Heart right ventricle (tissue), 16 donors: ENCODE results near the gene ACTL6B. TPM values are rescaled to one million over a fixed set of nuclear protein-coding genes. Genes with fewer than 3 reads are reported as not detected.
A peak's percentile ranks its signal among the peaks of the same experiment; 100 is the strongest.

Source experiments
- ATAC-seq, 8 donors: fragments of 200-7000 bp; cut with Tn5 transposase; one replicate each; pipeline ENCODE4 v1.9.1; 2020; ENCODE audit warnings: mild to moderate bottlenecking in 8 of 8, moderate library complexity in 8 of 8, moderate number of reproducible peaks in 1 of 8
- DNase-seq, 2 donors: peaks; one replicate each; pipeline ENCODE4 v3.0.0-alpha.2; 2020
- H3K27ac ChIP-seq, 10 donors: fragments of 200-600 bp; sonication (generic) in 2 of 10; one replicate each; pipeline versions ENCODE4 v1.5.0 to v1.8.0; 2020 to 2022; ENCODE audit warnings: mild to moderate bottlenecking in 3 of 10
- H3K27me3 ChIP-seq, 7 donors: fragments of 200-600 bp; one replicate each; pipeline ENCODE4 v1.8.0; 2021 to 2022; ENCODE audit warnings: mild to moderate bottlenecking in 2 of 7
- H3K36me3 ChIP-seq, 9 donors: fragments of 200-600 bp; sonication (generic) in 1 of 9; one replicate each; pipeline versions ENCODE4 v1.5.0 to v1.8.0; 2020 to 2022; ENCODE audit warnings: mild to moderate bottlenecking in 2 of 9
- H3K4me1 ChIP-seq, 9 donors: fragments of 200-600 bp; sonication (generic) in 1 of 9; one replicate each; pipeline versions ENCODE4 v1.5.0 to v1.8.0; 2020 to 2022; ENCODE audit warnings: mild to moderate bottlenecking in 4 of 9
- H3K4me3 ChIP-seq, 10 donors: fragments of 200-600 bp; sonication (generic) in 2 of 10; one replicate each; pipeline versions ENCODE4 v1.5.0 to v1.8.0; 2020 to 2022; ENCODE audit warnings: mild to moderate bottlenecking in 7 of 10, moderate library complexity in 2 of 10
- H3K9me3 ChIP-seq, 11 donors: fragments of 200-600 bp in 10 of 11; sonication (generic) in 2 of 11; one replicate each; pipeline versions ENCODE4 v1.5.0 to v1.8.0; 2013 to 2022; ENCODE audit warnings: mild to moderate bottlenecking in 2 of 11, control low read depth in 1 of 11, moderate library complexity in 1 of 11
- CTCF ChIP-seq, 9 donors: fragments of 200-600 bp; sonication (generic) in 2 of 9; IDR thresholded peaks; one replicate each; pipeline versions ENCODE4 v1.5.0 to v1.8.0; 2021 to 2022; ENCODE audit warnings: antibody characterized with exemption in 9 of 9, mild to moderate bottlenecking in 5 of 9, moderate library complexity in 1 of 9
- WGBS, 2 donors: extraction: QIAGEN DNeasy Blood & Tissue Kit; methylation state at CpG; one replicate each; pipeline ENCODE4 v1.1.7; 2013; ENCODE audit warnings: inconsistent platforms in 1 of 2; 5-methylcytosine and 5-hydroxymethylcytosine counted together
- intact Hi-C, 10 donors: fragments of 100-400 bp; cut with DNase I; formaldehyde crosslinking; loops; one replicate each; pipeline versions ENCODE4 v1.11.1 to v1.14.2; 2022
- polyA plus RNA-seq, 2 donors: library from polyadenylated mRNA; stranded (reverse); fragments of 200-250 nt; gene quantifications; one replicate each; pipeline ENCODE4 v1.2.3, GENCODE V29; 2013
- total RNA-seq, 10 donors: library from RNA; stranded (reverse); fragmentation: NEBNext Ultra II Directional in 3 of 10; extraction: Animal tissue kit (Norgen Biotek cat#: 25700) in 3 of 10; gene quantifications; one replicate each; pipeline versions ENCODE4 v1.2.1 to v1.2.4, GENCODE V29; 2021 to 2023
- donor health status: Arrhythmogenic right ventricular cardiomyopathy.
- donor health status: ischemic (EF 13 %, LVEDD 7.1; RV severe dilation, severe dysfunction).
- donor health status: healthy with polysubstance abuse.
- donor health status: DM: no; HTN: yes; CAD: no.
- donor health status: DM: no; HTN: no; CAD: no.
- donor health status: ischemic (EF 25% LVEDD 6.9; RV normal size, moderate dysfunction).
- donor health status: ischemic (EF 25% LVEDD 5.7; RV mildly dilated, moderate dysfunction).
- donor health status: healthy.
- donor health status: DM: yes; HTN: yes; CAD: no.
- donor health status: Ischemic cardiomyopathy.
- donor health status: ischemic (EF 35%, LVEDD 5.7; RV mildly dilated, moderate dysfunction).
- donor health status: nonischemic (EF 11% LVEDD 7.7; RV severe dilation, severe dysfunction).
- donor health status: DM: yes; HTN: yes; CAD: no.
- donor health status: PGD.
- donor health status: ischemic (EF 29% LVEDD 5.4; RV normal size, mild dysfunction).
- donor health status: nonischemic (EF 23%, LVEDD 6.1; RV moderate dilation, normal function).

ACTL6B gene
- total and polyA plus RNA-seq, 12 donors, result not detected

DNA sequence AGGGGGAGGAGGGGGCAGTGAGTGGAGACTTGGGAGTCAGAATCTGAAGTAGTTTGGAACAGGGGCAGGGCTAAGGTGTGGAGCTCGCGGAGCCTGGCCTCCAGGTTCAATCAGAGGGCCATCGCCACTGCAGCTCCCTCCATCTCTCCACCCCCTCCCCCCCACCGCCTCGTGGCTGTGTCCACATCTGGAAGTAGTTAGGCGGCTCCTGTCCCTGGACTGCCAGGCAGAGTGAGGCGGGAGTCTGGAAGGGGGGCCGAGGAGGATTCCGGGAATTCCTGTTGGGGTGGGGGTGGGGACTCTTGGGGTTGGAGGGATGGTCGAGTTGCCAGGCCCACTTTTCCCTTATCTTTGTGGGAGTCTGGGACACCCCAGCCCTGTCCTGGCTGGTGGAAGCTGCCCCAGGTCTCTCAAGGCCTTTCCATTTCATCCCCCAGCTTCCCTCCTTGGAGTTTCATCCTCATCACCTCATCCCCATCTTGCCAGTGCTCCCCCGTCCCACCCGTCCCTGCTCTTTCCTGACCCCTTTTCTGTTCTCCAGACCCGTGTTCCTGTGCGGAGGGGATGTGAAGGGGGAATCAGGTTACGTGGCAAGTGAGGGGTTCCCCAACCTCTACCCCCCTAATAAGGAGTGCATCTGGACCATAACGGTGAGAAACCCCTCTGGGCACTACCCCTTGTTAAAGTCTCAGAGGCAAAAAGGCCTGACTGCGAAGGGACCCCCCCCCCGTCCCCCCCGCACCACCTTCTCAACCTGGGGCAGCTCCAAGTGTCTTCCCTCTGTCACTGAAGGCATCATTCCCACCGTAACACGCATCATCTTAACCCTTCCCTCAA is 53.1 kb downstream of the ACTL6B start:
- peak overlapping the region; percentile 35 to 88 (median 79) for H3K27ac ChIP-seq
- TF ChIP-seq CTCF (IDR thresholded peaks at IDR 0.05), result no peak
- DNase-seq (peak; percentile 72 to 73), ATAC-seq (peak; percentile 41 to 70 (median 58))
- intact Hi-C loops, result loop anchor here in 3 of 10 donors (2.0 to 10.0 kb wide), 3 partner anchors 16 to 92 kb away; partner anchors contain the start of genes GIGYF1 (in 2 of the 3), FBXO24 (in 1 of the 3) and LRCH4 (in 1 of the 3)
- H3K36me3 ChIP-seq, result peaks cover 0 to 11% (median 0%) of the 10 kb centered on the region in 9 donors
- 39 to 44% methylated on average over 21 of the region's 21 CpGs for WGBS, 2 donors
- H3K4me1 ChIP-seq, result peaks cover 0 to 36% (median 23%) of the 10 kb centered on the region in 9 donors
- peak overlapping the region in 9 of 10 donors; percentile 45 to 86 (median 77) for H3K4me3 ChIP-seq
- no peaks in the 10 kb centered on the region for H3K9me3 ChIP-seq
- peaks cover 0 to 11% (median 0%) of the 10 kb centered on the region in 7 donors for H3K27me3 ChIP-seq

- H3K4me3 ChIP-seq, result no peak overlapping the region
- WGBS, 2 donors, result 79 to 89% methylated on average over 9 of the region's 9 CpGs
- ATAC-seq (no peak), DNase-seq (no peak)
- peaks cover 0 to 33% (median 18%) of the 10 kb centered on the region in 9 donors for H3K4me1 ChIP-seq
- peaks cover 0 to 7% (median 0%) of the 10 kb centered on the region in 7 donors for H3K27me3 ChIP-seq
- H3K9me3 ChIP-seq, result no peaks in the 10 kb centered on the region
- no peak overlapping the region for H3K27ac ChIP-seq
- intact Hi-C loops, result loop anchor here in 2 of 10 donors (2.0 to 10.0 kb wide), 3 partner anchors 68 to 94 kb away; partner anchors contain the start of gene GIGYF1 (in 2 of the 2)
- no peak for TF ChIP-seq CTCF (IDR thresholded peaks at IDR 0.05)
- no peaks in the 10 kb centered on the region for H3K36me3 ChIP-seq
Observed at GRCh38 chr7:100600730-100601038, 55.6 kb downstream of the ACTL6B start.

- TF ChIP-seq CTCF (IDR thresholded peaks at IDR 0.05), result no peak
Observed at GRCh38 chr7:100599911-100600729, 56.1 kb downstream of the ACTL6B start.

DNA sequence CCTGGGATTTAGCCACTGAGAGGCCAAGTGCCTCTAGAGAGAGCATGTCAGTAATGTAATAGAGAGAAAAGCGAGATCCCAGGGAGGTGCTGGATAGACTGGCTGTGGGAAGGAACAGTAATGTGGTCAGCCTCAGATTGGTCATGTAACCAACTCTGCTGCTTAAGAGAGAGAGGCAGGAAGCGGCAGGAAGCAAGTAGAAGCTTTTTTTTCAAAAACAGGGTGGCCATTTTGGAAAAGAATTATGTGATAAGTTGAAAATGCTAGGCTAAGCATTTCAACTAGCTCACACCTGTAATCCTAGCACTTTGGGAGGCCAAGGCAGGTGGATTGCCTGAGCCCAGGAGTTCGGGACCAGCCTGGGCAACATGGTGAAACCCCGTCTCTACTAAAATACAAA is 57.8 kb downstream of the ACTL6B start:
- ATAC-seq (no peak), DNase-seq (no peak)
- no peak overlapping the region for H3K4me3 ChIP-seq
- TF ChIP-seq CTCF (IDR thresholded peaks at IDR 0.05), result no peak
- H3K36me3 ChIP-seq, result no peaks in the 10 kb centered on the region
- peaks cover 0 to 13% (median 0%) of the 10 kb centered on the region in 9 donors for H3K4me1 ChIP-seq
- H3K27me3 ChIP-seq, result no peaks in the 10 kb centered on the region
- no peak overlapping the region for H3K27ac ChIP-seq
- WGBS, 2 donors, result 92 to 93% methylated on average over 4 of the region's 4 CpGs
- H3K9me3 ChIP-seq, result no peaks in the 10 kb centered on the region
- intact Hi-C loops, result no loop called here

More at GRCh38 chr7:100599911-100600729, 56.1 kb downstream of the ACTL6B start:
- no peak overlapping the region for H3K4me3 ChIP-seq
- peaks cover 0 to 27% (median 13%) of the 10 kb centered on the region in 9 donors for H3K4me1 ChIP-seq
- H3K27me3 ChIP-seq, result peaks cover 0 to 1% (median 0%) of the 10 kb centered on the region in 7 donors
- H3K36me3 ChIP-seq, result no peaks in the 10 kb centered on the region
- no peaks in the 10 kb centered on the region for H3K9me3 ChIP-seq
- ATAC-seq (no peak), DNase-seq (no peak)
- 72 to 76% methylated on average over 18 of the region's 18 CpGs for WGBS, 2 donors
- intact Hi-C loops, result loop anchor here in 2 of 10 donors (2.0 to 10.0 kb wide), 3 partner anchors 69 to 95 kb away; partner anchors contain the start of gene GIGYF1 (in 2 of the 2)
- no peak overlapping the region for H3K27ac ChIP-seq
